HL-60 (cell line): Measurements from ENCODE around the gene SYT4.

Experiments
- TF ChIP-seq, protein P1 (sequence below): IDR thresholded peaks from one replicate; pipeline ENCODE4 v1.5.1; 2011; ENCODE audit warnings: low read length, control low read depth, inconsistent platforms; ENCODE audit not compliant: insufficient read depth
- TF ChIP-seq, protein P2 (sequence below): IDR thresholded peaks from 2 replicates; pipeline ENCODE4 v1.6.1; 2012; ENCODE audit warnings: low read depth; ENCODE audit not compliant: insufficient replicate concordance

DNA sequence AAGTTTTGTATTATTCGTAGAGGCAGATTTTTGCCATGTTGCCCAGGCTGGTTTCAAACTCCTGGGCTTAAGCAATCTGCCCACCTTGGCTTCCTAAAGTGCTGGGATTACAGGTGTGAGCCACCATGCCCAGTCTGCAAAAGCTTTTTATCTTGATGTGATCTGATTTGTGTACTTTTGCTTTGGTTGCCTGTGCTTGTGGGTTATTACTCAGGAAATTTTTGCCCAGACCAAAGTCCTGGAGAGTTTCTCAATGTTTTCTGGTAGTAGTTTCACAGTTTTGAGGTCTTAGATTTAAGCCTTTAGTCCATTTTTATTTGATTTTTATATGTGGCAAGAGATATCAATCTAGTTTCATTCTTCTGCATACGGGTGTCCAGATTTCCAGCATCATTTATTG is 42.4 kb downstream of the SYT4 start:
- TF ChIP-seq, protein P1, sequence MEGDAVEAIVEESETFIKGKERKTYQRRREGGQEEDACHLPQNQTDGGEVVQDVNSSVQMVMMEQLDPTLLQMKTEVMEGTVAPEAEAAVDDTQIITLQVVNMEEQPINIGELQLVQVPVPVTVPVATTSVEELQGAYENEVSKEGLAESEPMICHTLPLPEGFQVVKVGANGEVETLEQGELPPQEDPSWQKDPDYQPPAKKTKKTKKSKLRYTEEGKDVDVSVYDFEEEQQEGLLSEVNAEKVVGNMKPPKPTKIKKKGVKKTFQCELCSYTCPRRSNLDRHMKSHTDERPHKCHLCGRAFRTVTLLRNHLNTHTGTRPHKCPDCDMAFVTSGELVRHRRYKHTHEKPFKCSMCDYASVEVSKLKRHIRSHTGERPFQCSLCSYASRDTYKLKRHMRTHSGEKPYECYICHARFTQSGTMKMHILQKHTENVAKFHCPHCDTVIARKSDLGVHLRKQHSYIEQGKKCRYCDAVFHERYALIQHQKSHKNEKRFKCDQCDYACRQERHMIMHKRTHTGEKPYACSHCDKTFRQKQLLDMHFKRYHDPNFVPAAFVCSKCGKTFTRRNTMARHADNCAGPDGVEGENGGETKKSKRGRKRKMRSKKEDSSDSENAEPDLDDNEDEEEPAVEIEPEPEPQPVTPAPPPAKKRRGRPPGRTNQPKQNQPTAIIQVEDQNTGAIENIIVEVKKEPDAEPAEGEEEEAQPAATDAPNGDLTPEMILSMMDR, result no peak
- TF ChIP-seq, protein P2, sequence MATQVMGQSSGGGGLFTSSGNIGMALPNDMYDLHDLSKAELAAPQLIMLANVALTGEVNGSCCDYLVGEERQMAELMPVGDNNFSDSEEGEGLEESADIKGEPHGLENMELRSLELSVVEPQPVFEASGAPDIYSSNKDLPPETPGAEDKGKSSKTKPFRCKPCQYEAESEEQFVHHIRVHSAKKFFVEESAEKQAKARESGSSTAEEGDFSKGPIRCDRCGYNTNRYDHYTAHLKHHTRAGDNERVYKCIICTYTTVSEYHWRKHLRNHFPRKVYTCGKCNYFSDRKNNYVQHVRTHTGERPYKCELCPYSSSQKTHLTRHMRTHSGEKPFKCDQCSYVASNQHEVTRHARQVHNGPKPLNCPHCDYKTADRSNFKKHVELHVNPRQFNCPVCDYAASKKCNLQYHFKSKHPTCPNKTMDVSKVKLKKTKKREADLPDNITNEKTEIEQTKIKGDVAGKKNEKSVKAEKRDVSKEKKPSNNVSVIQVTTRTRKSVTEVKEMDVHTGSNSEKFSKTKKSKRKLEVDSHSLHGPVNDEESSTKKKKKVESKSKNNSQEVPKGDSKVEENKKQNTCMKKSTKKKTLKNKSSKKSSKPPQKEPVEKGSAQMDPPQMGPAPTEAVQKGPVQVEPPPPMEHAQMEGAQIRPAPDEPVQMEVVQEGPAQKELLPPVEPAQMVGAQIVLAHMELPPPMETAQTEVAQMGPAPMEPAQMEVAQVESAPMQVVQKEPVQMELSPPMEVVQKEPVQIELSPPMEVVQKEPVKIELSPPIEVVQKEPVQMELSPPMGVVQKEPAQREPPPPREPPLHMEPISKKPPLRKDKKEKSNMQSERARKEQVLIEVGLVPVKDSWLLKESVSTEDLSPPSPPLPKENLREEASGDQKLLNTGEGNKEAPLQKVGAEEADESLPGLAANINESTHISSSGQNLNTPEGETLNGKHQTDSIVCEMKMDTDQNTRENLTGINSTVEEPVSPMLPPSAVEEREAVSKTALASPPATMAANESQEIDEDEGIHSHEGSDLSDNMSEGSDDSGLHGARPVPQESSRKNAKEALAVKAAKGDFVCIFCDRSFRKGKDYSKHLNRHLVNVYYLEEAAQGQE, result no peak
